Cerebellar cortex (tissue), 1 donor: ENCODE data around the gene NR1H4.
"Not testable (repeated sequence)": the region's sequence is repeated elsewhere in the genome, so short reads cannot be mapped to it uniquely, and the experiment has no call there.

Source experiments
- DNase-seq: peaks from one replicate; pipeline ENCODE4 v3.0.0-alpha.2; 2015; ENCODE audit warnings: low spot score

NR1H4 gene

DNA sequence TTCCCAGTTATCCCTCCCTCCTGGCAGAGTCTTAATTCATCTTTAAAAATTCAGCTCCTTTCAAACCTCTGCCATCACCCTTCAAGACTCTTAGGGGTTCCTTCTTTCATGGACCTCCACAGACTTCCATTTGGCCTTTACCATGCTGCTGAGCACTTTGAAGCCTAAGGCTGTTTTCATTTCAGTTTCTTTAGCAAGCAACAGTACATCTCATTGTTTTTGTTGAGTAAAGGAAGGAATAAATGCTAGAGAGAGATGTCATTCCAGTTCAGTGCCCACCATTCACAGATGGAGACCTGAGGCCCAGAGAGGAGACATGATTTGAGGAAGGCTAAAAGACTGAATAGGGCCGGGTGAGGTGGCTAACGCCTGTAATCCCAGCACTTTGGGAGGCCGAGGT, 98.5 kb downstream of the NR1H4 start:
- DNase-seq: no peak

DNA sequence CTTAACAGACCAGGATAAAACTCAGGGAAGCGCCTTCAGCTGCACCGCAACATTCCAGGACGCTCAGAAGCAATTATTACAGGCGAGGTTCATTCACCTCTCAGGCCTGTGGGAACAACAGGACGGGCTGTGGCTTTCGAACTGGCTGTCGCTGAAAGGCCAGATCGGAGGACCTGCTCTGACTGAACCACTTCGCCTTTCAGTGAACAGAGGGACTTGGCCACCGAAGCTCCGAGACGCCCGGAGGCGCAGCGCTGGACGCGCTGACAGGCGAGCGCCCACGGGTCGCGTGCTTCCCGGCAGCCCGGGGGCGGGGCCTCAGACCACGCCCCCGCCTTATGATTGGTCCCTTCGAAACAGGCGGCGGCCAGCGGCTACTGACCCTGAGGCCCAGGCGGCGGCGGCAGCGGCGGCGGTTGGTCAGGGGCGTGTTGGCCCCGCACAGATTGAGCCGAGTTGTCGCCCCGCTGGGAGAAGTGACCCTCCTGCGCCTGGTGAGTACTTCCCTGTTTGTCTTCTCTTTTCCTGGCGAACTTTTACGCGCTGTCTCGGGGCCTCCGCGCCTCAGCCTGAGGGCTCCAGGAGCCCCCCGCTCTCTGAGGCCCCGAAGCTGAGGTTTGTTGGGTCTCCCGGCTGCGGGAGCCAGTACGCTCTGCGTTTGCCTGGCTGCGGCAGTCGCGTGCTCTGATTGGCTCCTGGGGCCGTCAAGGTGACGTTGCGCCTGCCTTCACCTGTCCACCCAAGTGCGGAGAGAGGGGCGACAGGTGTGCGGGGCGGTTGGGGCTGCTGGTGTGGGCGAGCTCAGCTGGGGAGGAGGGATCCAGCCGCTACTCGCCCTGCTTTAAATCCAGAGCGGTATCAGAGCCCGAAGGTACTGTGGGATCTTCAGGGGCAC, 99.9 kb downstream of the NR1H4 start, which contains the start of gene GAS2L3:
GAS2L3 (plus strand) TSS at position 393 of the 895 bp plus-strand sequence. CDS start 21,221 bp downstream, outside the sequence.
- peak; percentile 73 for DNase-seq

DNA sequence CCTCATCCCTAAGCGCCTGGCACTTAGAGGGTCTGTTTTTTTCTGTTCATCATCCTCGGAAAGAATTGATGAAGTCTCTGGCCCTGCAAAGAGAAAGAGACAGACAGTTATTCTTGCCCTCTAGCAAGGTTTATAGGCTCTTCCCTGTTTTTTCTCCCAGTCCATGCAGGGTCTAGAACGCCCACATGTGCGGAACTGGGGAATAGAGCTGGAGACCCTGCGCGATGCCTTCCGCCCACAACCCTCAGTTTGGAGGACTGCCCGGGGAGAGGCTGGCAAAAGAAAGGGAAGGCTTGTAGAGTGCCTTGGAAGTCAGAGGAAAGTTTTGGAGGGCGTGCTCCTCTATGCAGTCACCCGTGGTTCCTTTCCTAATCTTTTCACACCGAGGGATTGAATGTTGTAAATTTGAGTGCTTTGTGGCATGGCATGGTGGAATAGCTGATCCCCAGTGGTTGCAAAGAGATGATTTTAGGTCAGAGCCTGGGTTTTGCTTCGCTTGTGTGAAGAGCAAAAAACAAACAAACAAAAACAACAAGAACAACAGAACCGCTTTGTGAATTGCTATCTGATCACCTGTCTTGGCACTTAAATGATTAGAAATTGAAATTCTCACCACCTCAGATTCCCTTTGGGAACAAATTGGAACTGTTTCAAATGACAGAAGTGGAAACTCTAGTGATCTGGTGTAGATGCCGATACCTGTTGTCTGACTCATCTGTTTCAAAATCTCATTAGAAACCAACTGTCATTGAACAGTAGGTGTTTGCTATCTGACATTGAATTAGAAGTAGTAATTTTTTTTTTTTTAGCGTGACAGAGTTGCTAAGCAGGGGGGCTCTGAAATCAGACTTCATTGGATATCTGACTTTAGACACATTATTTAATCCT, 100.8 kb downstream of the NR1H4 start:
- no peak for DNase-seq

DNA sequence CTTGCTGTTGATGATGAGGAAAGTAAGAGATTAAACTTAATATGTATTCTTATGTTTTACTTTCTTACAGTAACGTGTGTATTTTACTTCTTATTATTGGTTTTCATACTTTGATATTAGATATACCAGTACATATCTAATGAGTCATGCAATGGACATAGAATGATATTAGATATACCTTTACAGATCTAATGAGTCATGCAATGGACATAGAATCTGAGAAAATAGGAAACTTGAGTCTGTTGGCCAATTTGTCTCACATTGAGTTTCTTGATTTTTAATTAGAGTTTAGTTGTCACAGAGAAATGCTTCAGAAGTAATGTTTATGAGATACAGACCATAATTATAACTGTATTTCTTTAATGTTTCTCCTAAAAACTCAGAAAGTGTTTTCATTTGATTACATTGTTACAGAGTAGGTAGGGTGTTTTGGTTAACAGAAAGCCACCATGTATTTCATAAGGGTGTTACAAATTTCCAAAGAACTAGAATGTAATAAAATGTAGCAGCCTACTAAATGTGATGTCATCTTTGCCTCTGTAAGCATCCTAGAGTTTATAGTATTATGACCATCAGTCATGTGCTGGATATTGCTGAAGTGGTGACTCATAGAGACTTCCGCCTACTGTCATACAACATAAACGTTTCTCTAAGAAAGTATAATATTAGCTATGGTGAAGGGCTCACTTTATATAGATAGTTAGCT, 102.8 kb downstream of the NR1H4 start:
- DNase-seq: no peak

DNA sequence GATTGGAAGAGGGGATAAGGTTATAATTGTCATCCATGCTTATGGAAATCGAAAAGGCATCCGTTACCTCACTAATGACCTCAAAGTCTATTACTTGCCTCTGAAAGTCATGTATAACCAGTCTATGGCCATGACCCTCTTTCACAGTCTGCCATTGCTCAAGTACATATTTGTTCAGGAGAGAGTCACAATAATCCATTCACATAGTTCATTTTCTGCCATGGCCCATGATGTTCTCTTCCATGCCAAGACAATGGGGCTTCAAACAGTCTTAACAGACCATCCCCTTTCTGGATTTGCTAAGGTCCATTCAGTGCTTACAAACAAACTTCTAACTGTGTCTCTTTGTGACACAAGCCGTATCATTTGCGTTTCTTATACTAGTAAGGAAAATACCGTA, 105.3 kb downstream of the NR1H4 start:
- DNase-seq: no peak

DNA sequence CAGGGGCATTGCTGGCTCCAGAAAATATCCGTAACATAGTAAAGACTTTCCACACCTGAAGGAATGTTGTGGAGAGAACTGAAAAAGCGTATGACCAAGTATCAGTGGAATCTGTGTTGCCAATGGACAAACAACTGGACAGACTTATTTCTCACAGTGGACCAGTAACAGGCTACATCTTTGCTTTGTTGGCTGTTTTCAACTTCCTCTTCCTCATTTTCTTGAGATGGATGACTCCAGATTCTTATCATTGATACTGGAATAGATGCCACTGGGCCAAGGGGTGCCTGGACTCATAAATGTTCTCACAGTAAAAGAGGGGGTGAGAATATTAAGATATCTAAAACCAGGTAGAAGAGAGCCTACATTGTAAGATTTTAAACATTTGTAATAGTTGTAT, 106.2 kb downstream of the NR1H4 start:
- no peak for DNase-seq

DNA sequence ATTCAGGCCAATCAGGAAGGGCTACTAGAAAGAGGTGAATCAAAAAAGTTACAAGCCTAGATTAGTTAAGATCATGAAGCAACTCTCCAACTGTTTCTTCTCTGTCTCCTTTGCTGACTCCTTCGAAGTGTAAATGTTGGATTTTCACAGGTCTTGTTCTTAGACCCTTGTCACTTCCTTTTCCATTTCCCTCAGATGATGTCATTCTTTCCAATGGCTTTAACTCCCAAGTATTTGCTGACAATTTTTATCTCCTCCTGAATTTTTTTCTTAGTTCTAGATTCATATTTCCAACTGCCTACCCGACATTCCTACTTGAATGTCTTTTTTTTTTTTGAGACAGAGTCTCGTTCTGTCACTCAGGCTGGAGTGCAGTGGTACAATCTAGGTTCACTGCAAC, 110.6 kb downstream of the NR1H4 start:
- no peak for DNase-seq

DNA sequence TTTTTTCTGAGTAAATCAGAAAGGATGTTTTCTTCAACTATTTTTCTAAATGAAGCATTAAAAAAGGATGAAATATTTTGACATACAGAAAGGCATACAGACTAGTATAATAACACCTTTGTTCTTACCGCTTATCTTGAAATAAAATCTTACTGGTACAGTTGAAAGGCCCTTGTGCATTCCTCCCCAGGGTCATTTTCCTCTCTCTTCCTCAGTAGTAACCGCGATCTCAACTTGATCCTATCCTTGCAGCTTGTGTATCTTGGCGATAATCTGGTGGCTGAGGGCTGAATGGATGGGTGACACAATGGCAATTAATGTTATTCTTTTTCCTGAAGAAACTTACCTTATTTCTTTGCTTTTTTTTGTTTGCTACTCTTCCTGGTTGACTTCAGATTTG, 118.3 kb downstream of the NR1H4 start:
- DNase-seq: no peak

DNA sequence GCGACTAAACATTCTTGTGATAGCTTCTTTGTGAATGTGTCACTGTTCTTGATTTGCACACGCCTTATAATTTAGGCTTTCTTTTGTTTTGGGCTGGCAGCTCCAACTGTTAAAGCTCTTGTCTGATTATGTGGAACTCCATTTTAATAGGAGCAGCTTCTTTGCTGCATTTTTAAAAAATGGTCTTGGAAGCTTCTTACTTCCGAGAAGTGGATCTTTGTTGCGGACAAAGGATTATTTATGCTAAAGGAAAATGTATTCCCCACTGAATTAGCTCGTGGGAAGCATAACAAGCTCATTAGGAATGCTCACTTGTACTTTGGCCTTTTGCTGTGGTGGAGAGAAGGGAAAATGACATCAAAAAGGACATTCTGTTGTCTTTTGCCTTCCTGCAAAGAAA, 119.8 kb downstream of the NR1H4 start:
- no peak for DNase-seq

DNA sequence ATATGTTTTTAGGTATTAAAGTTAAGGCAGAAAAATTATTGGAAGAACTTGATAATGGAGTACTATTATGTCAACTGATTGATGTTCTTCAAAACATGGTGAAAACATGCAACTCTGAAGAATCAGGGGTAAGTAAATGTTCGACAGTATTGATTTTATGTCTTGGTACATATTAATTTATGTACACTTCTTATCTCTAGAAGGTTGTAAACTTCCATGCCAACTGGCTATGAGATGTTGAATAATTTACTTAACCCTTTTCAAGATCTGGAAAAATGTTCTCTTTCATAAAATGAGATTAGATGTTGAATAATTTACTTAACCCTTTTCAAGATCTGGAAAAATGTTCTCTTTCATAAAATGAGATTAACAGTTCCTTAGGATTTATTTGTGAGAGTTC, 128.0 kb downstream of the NR1H4 start:
- no peak for DNase-seq

DNA sequence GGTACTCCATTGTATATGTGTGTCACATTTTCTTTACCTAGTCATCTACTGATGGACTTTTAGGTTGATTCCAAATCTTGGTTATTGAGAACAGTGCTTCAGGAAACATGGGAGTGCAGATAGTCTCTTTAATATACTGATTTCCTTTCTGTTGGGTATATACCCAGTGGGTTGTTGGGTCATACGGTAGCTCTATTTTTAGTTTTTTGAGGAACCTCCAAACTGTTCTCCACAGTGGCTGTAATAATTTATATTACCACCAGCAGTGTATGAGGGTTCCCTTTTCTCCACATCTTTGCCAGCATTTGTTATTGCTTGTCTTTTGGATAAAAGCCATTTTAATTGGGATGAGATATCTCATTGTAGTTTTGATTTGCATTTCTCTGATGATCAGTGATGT, 129.3 kb downstream of the NR1H4 start:
- not testable (repeated sequence) for DNase-seq

DNA sequence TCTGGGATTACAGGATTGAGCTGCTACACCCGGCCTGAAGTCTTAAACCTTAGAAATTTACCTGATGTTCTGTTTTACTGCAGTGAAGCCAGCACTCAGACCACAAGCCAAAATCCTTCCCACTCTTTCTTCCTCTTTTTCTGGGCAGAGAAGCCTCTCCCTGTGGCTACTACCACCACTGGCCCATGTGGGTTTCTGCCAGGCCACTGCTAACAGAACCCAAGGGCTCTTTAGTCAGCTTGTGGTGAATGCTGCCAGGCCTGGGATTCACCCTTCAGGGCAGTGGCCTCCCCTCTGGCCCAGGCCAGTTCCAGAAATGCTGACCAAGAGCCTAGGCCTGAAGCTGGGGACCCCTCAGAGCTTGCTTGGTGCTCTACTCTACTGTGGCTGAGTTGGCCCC, 135.1 kb downstream of the NR1H4 start:
- DNase-seq: no peak

DNA sequence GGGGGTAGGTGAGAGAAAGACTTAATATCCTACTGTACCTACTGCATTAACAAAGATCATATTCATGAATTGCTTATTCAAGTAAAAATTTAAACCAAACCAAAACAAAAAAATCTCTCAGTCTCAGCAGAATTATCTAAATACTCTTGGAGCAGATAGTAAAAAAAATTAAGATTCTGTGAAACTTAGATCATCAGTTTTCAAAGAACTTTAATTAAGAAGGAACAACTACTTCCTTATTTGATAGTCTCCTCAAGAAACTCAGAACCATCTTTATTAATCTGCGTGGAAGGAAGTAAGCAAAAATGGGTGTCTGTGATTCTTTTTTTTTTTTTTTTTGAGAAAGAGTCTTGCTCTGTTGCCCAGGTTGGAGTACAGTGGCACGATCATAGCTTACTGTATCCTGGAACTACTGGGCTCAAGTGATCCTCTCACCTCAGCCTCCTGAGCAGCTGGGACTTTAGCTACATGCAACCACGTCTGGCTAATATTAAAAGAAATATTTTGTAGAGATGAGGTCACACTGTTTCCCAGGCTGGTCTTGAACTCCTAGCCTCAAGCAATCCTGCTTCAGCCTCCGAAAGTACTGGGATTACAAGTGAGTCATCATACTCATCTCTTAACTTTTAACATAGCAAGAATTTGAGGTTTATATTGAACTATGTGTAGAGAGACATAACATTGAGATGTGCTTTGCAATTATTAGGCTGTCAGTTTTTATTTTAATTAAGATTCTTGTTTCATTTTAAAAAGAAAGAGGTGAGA, 137.2 kb downstream of the NR1H4 start:
- DNase-seq: no peak

DNA sequence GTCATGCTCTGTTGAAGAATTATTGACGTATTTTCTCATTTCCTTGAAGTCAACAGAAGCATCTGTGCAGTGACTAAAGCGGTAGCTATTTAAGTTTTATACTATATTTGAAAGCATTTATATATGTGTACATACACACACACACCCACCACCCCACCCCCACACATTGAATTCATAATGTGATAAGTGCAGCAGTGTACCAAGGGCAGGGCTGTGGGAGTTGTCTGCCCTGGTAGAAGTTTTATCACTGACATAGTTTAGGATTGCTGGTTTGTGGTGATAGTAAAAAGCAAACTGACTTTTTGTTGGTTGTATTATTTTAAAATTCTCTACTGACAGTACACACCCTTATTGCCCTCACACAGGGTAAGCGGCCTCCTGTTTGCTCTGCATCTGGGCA, 138.9 kb downstream of the NR1H4 start:
- DNase-seq: no peak
